Fibroblast of skin of right quadriceps (primary cell): ENCODE measurements around the gene PLCB1.
"Not testable (repeated sequence)": the region's sequence is repeated elsewhere in the genome, so short reads cannot be mapped to it uniquely, and the experiment has no call there.

Source experiments
- DNase-seq: peaks from one replicate; pipeline ENCODE4 v3.0.0-alpha.2; 2013

PLCB1 gene

DNA sequence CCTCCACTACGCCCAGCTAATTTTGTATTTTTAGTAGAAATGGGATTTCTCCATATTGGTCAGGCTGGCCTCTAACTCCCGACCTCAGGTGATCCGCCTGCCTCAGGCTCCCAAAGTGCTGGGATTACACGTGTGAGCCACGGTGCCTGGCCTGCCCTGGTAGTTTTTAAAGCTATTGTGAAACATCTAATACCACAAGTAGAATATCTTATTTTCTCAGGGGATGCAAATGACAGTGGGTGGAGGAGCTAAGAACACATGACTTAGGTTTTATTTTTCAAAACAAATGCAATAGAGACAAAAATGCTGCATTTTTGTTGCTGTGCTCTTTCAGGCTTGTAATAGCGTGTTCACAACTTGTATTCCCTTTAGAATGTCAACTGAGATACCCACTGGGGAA, 671.9 kb downstream of the PLCB1 start:
- DNase-seq, result no peak

DNA sequence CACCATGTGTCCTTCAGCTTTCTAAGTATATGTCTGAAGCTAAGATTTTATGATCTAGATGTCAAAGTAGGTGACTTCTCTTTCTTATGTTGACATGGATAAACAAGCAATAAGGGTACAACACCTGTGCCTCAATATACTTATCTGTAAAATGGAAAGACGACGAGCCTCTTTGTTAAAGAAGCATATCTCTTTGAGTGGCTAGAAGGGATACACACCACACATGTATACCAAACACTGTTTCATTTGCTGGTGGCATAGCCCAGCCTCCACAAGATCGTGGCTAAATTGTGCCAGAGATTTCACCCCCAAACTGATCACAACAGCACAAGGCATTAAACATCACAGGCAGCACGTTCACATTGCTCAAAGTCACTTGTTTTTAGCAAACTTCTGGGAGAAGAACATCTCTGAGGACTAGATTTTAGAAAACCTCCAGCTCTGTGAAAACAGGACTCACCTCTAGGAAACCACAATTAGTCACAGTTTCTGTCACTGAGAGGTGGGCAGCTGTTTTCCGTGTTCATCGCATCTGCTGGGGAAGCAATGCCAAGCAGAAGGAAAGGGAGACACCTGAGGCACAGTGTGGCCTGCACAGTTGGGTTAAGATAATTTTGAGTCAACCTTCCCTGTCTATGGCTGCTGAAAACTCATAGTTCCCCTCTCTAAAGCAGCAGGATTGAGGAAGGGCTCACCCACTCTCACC, 673.8 kb downstream of the PLCB1 start:
- DNase-seq, result no peak

- DNase-seq, result no peak
These were observed 675.6 kb downstream of the PLCB1 start for GRCh38 chr20:8807480-8808201.

DNA sequence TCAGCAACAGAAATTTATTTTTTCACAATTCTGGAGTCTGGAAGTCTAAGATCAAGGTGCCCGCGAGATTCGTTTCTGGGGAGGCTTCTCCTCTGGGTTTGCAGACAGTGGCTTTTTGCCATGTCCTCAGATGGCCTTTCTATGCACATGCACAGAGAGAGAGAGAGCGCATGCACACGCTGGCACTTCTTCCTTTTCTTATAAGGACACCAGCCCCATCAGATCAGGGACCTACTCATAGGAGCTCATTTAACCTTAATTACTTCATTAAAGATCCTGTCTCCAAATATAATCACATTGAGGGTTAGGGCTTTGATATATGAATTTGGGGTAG, 676.1 kb downstream of the PLCB1 start:
- DNase-seq, result no peak

- no peak for DNase-seq
These were observed 677.3 kb downstream of the PLCB1 start for GRCh38 chr20:8809107-8809953.

DNA sequence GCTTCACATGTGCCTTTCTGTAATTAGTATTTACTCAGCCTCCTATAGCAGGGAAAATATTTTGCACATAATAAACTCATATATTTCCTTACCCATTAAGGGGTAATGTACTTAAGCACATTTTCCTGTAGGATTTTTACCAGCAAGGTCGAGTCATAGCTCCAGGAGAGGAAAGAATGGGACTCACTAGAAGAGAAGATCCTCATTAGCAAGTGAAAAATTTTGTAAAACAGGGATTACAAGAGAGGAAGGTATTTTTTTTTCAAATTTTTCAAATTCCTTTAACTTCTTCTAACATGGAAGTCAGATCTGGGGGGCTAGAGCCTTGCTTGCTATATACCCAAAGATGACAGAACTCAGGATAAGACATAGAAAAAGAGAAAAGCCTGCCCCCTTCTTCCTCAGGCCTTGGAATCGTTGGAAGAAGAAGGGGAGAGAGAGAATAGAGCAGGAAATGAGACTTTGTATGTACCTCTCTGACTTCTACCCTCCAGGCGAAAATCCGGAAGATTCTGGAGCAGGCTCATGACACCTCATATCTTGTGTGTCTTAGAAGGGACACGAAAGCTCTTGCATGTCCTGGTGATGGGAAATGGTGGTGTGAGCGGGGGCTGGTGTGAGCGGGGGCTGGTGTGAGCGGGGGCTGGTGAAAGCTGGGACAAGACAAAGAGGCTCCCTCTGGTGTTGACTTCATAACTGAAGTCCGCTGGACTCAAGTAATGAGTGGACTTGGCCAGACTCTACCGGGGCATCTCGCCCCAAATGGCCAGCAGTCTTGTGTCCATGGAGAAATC, 679.9 kb downstream of the PLCB1 start:
- peak; percentile 17 for DNase-seq

DNA sequence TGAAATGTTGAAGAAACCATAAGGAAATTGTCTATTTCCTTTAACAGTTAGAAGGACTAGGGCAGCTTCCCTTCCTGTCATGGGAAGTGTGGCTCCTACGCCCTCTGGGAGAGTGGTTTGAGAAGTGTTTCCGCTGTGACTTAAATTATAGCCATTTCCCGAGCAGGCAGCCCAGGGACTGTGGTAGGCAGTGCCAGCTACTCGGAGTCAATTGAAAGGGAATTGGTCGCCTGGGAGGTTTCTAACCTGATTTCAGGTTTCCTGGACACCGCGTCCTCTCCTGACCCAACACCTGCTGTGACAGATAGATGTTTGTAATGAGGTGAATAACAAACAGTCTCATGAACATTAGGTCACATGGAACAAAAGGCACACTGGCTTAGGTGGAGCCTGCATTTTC, 680.8 kb downstream of the PLCB1 start:
- no peak for DNase-seq

GRCh38 chr20:8815208-8815607, 683.1 kb downstream of the PLCB1 start:
- DNase-seq, result no peak

- no peak for DNase-seq
These were observed 697.2 kb downstream of the PLCB1 start for GRCh38 chr20:8829256-8829655.

GRCh38 chr20:8834294-8834693, 702.2 kb downstream of the PLCB1 start:
- not testable (repeated sequence) for DNase-seq

- no peak for DNase-seq
These were observed 702.8 kb downstream of the PLCB1 start for GRCh38 chr20:8834851-8835250.

DNA sequence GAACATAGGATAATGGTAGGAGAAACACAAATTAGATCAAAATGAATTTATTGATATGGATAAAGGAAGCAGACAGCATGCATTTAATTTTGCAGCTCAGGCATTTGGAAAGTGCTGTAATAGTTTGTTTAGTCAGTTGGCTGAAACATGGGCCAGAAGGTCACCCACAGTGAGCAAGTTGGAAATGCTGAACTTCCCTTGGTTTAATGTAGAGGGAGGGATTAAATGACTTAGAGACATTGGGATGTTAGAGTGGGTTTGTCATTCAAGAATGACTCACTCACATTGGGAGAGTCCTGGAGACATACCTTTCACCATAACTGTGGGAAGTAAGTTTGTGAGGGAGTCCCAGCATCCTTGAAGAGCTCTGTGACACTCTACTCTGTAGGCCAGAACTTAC, 705.3 kb downstream of the PLCB1 start:
- peak; percentile 42 for DNase-seq

- no peak for DNase-seq
These were observed 710.5 kb downstream of the PLCB1 start for GRCh38 chr20:8842525-8842924.

DNA sequence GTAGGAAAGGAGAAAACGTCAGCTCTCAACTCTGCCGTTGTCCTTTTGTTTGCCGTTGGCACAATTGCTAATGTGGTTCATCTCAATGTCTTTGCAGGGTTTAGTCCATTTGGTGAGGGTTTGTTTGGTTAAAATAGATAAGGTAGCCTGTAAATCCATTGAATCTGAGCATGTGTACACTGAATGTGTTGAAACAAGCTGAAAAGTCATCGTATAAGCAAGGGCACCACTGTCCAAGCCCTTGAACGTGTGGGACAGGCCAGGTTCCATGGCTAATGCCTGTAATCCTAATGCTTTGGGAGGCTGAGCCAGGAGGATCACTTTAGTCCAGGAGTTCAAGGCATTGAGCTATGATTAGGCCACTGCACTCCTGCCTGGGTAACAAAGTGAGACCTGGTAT, 712.1 kb downstream of the PLCB1 start:
- DNase-seq, result no peak

- DNase-seq, result no peak
These were observed 717.9 kb downstream of the PLCB1 start for GRCh38 chr20:8849990-8850389.

GRCh38 chr20:8851446-8851845, 719.4 kb downstream of the PLCB1 start:
- DNase-seq, result no peak

- not testable (repeated sequence) for DNase-seq
These were observed 719.9 kb downstream of the PLCB1 start for GRCh38 chr20:8851919-8852318.

DNA sequence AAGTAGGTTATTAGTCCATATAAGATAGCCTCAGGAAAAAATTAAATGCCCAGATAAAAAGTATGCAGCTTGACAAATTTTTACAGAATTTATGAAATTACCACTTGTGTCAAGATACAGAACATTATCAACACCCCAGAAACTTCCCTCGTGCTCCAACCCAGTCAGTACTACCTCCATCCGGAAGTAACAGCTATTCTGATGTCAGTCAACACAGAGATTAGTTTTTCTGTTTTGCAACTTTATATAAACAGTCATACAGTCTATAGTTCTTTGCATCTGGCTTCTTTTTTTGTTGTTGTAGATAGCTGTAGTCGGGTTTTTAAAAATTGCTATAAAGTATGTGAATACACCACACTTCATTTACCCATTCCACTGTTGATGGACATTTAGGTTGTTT, 721.1 kb downstream of the PLCB1 start:
- DNase-seq, result not testable (repeated sequence)

- DNase-seq, result peak; percentile 78
These were observed 721.8 kb downstream of the PLCB1 start for GRCh38 chr20:8853805-8854338.

GRCh38 chr20:8854571-8854970, 722.5 kb downstream of the PLCB1 start:
- DNase-seq, result peak; percentile 23

- peak; percentile 61 for DNase-seq
These were observed 723.2 kb downstream of the PLCB1 start for GRCh38 chr20:8855315-8855714.

DNA sequence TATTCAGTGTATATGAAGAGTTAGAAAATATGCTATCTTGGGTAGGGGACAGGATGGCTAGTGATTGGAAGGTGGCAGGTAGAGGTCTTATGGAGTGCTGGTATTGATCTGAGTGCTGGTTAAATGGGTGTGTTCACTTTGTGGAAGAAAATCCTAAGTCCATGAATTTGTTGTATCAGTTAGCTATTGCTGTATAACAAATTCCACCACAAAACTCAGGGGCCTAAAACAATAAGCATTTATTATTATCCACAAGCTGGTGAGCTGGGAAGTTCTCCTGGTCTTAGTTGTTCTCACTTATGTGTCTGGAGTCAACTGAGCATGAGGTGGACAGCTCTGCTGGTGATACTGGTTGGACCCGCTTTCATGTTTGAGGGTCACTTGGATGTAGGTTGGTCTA, 724.6 kb downstream of the PLCB1 start:
- DNase-seq, result no peak
